GM18909 (cell line): Measurements from ENCODE around the gene OSM.

ENCODE experiments used
- ATAC-seq: cut with Tn5 transposase; IDR thresholded peaks from one replicate; pipeline ENCODE4 v1.9.1; 2021; ENCODE audit warnings: mild to moderate bottlenecking; ENCODE audit not compliant: unreplicated experiment, poor library complexity

Gene OSM

DNA sequence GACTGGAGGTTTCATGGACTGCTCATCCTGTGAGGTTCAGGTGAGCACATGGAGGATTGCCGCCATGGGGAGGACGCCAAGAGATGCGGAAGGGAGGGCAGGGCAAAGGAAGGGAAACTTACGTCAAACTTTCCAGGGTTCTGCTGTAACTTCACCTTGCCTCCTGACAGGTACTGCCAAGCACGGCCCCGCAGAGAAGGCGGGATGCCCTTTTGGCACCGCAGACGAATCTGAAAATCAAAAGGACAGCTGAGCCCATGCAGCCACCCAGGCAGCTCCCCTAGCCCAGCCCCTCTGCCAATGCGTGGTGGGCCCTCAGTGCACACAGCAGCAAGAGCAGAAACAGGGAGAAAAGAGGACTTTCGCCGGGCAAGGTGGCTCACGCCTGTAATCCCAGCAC, 32.7 kb upstream of the OSM start:
- ATAC-seq: no peak

- ATAC-seq: no peak
Measured at GRCh38 chr22:30297991-30298701, 31.5 kb upstream of the OSM start.

GRCh38 chr22:30297276-30297990, 30.8 kb upstream of the OSM start:
- no peak for ATAC-seq

GRCh38 chr22:30296833-30297232, 30.2 kb upstream of the OSM start:
- no peak for ATAC-seq

- ATAC-seq: no peak
Measured at GRCh38 chr22:30296324-30296723, 29.7 kb upstream of the OSM start.

GRCh38 chr22:30295576-30295975, 28.9 kb upstream of the OSM start:
- ATAC-seq: no peak

- no peak for ATAC-seq
Measured at GRCh38 chr22:30294830-30295229, 28.2 kb upstream of the OSM start.

GRCh38 chr22:30294066-30294465, 27.4 kb upstream of the OSM start:
- no peak for ATAC-seq

DNA sequence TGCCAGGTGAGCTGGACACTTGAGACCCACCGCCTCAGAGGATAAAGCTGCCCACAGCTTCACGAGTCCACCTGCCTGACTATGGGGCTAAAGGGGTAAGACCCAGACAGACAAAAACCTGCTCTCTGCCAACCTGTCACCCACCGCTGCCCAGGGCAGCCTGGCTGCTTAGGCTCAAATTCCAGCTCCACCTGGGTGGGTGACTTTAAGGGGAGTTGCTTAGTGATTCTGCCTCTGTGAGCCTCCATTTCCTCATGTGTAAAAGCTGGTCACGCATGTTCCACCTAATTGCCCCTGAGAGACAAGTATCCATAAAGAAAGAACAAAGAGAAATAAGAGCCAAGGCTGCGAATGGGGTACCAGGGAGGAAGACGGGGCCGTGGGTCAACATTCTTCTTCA, 26.4 kb upstream of the OSM start:
- ATAC-seq: no peak

GRCh38 chr22:30292069-30292970, 25.7 kb upstream of the OSM start:
- ATAC-seq: no peak

GRCh38 chr22:30291058-30291892, 24.6 kb upstream of the OSM start:
- ATAC-seq: no peak

- ATAC-seq: peak; percentile 25
Measured at GRCh38 chr22:30290342-30291057, 23.8 kb upstream of the OSM start.

GRCh38 chr22:30289980-30290313, 23.3 kb upstream of the OSM start:
- ATAC-seq: peak; percentile 12

DNA sequence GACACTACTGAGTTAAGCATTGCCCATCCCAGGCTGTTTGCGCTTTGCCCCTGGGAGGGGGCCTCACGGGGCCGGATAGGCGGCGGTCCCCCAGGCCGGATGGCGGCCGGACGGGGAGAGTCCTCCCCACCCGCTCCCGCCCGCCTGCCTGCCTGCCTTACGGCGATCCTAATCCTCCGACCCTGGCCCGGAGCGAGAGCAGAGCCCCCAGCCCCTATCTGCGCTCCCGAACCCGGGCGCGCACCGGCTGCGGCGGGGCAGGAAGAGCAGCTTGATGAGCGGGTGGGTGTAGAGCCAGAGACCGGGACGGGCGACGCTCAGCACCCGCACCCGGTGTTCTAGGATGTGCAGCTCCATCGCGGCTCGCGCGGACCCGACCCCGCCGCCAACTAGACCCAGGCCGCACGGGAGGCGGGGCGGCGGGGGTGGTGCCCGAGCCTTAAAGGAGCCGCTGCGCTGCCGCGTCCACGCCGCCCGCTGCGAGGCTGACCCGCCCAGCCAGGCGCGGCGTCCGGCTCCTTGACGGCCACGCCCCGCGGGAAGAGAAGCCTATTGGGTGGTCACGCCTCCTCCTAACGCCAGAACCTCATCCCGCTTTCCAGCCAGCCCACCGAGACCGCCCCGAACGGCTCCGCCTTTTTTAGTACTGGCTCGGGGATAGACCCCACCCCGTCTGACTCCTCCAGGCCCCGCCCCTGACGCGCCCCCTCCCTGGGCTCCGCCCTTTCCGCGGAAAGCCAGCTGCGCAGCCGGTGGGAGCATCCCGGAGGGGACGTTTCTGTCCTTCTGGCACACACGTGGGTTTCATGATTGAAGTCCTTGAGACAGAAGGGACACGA, 22.7 kb upstream of the OSM start, which contains the start of gene CASTOR1:
TSS of gene CASTOR1 (minus strand) at position 365 of the 839 bp plus-strand sequence. CDS start at position 357, 8 bp downstream.
- peak; percentile 72 for ATAC-seq

DNA sequence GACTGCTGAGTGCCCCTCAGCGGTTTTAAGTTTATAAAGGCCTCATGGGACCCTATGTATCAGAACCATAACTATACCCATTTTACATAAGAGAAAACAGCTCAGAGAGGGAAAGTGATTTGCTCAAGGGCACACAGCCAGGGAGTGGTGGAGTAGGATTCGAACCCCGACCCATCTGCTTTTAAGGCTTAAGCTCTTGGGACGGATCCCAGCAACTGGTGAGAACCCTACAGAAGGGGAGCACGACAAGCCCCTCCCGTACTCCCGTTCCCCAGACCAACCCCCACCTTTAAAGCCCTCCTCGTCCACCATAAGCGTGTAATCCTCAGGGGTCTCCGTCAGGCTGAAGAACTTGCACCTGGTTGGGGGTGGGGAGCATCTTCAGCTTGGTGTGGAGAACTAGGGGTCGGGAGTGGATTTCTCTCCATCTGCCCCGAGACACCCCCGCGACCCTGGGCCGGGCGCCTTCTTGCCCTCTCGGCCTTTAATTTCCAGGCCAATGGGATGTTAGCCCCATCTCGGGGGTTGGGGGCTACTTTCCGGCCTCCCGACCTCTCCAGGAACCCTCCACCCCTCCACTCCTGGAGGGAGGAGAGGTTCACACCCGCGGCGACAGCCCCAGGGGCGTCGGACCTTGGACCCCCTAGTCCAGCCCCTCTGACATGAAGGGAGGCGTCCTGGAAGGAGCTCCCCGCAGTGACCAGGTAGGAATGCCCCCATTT, 21.9 kb upstream of the OSM start:
- ATAC-seq: no peak

DNA sequence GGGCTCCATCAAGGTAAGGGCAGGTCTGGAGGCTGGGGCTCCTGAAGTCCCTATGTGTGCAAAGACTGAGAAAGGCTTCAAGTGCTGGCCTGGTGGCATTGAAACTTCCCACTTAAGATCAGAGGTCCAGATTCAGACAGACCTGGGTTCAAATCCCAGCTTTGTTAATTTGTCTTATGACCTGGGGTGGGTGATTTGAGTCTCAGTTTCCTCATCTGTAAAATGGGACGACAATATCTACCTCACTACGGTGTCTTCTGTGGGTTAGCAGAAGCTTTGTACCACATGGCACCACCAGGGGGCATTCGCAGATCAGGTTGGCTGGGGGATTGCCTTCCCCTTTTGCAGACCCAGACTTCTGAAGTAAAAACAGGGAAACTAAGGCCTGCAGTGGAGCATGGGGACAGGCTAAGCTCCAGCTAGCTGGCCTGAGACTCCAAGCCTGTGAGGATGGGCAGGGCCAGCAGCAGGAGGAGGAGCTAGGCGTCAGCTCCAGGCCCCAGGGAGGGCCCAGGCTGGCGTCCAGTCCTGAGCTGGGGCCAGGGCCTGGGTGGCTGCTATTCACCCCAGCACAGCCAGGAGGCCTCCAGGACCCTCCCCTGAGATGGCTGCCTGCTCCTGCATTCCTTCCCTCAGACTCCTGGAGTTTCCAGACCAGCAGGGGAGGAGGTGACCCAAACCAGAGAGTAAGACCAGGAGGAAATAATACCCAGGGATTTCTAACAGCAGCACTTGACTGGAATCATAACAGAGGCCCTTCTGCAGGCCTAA, 21.2 kb upstream of the OSM start:
- ATAC-seq: no peak
